HG02885 (cell line): Measurements from ENCODE around the gene CALY.

Experiments used
- ATAC-seq: cut with Tn5 transposase; IDR thresholded peaks from one replicate; pipeline ENCODE4 v1.9.1; 2021; ENCODE audit warnings: mild to moderate bottlenecking; ENCODE audit not compliant: unreplicated experiment, poor library complexity

Gene CALY

GRCh38 chr10:133314911-133315310, 21.8 kb downstream of the CALY start:
- ATAC-seq = no peak

GRCh38 chr10:133313192-133313591, 23.5 kb downstream of the CALY start:
- no peak for ATAC-seq

GRCh38 chr10:133312769-133313145, 23.9 kb downstream of the CALY start:
- no peak for ATAC-seq

GRCh38 chr10:133312016-133312768, 24.5 kb downstream of the CALY start:
- no peak for ATAC-seq

- no peak for ATAC-seq
Measured at GRCh38 chr10:133311570-133311969, 25.1 kb downstream of the CALY start.

- ATAC-seq = no peak
Measured at GRCh38 chr10:133310789-133311188, 25.9 kb downstream of the CALY start.

GRCh38 chr10:133310399-133310755, 26.3 kb downstream of the CALY start:
- no peak for ATAC-seq

- ATAC-seq = no peak
Measured at GRCh38 chr10:133309720-133310398, 26.8 kb downstream of the CALY start.

- ATAC-seq = peak; percentile 71
Measured at GRCh38 chr10:133309100-133309719, 27.5 kb downstream of the CALY start.

- peak; percentile 74 for ATAC-seq
Measured at GRCh38 chr10:133308421-133309099, 28.1 kb downstream of the CALY start, which contains the start of the genes TUBGCP2 and ZNF511. Gene TUBGCP2, minus strand, starts transcription at chr10:133308872. Its CDS starts 5,931 bp downstream, at chr10:133302941. Gene ZNF511, plus strand, starts transcription at chr10:133308914. Its CDS starts 30 bp downstream, at chr10:133308944.

- ATAC-seq = peak; percentile 36
Measured at GRCh38 chr10:133307776-133308420, 28.8 kb downstream of the CALY start.

- no peak for ATAC-seq
Measured at GRCh38 chr10:133306941-133307379, 29.7 kb downstream of the CALY start.

GRCh38 chr10:133306097-133306476, 30.6 kb downstream of the CALY start:
- no peak for ATAC-seq

GRCh38 chr10:133303206-133303605, 33.5 kb downstream of the CALY start:
- no peak for ATAC-seq

- no peak for ATAC-seq
Measured at GRCh38 chr10:133302230-133302629, 34.5 kb downstream of the CALY start.

GRCh38 chr10:133299738-133300137, 37.0 kb downstream of the CALY start:
- ATAC-seq = no peak

- ATAC-seq = no peak
Measured at GRCh38 chr10:133299224-133299623, 37.5 kb downstream of the CALY start.

GRCh38 chr10:133298466-133298865, 38.2 kb downstream of the CALY start:
- ATAC-seq = no peak

- ATAC-seq = no peak
Measured at GRCh38 chr10:133297504-133297903, 39.2 kb downstream of the CALY start.
